GM23338 (cell line): ENCODE data around the gene SLC12A3. TPM values are rescaled to one million over a fixed set of nuclear protein-coding genes. Genes with fewer than 3 reads are reported as not detected.

Source experiments
- ATAC-seq: fragments of 200-7000 bp; cut with Tn5 transposase; 3 replicates; pipeline ENCODE4 v1.9.1; 2020
- DNase-seq: peaks from one replicate; pipeline ENCODE4 v3.0.0-alpha.2; 2015; ENCODE audit warnings: low spot score
- H2AFZ ChIP-seq: fragments of 200-600 bp; sonication (generic); 2 replicates; pipeline ENCODE4 v1.8.0; 2016; ENCODE audit warnings: antibody characterized with exemption, mild to moderate bottlenecking, moderate library complexity
- H3F3A ChIP-seq: fragments of 200-600 bp; sonication (generic); replicated peaks from 2 replicates; pipeline ENCODE4 v1.8.0; 2017; ENCODE audit warnings: antibody characterized with exemption, mixed run types, low read depth
- H3K27ac ChIP-seq: fragments of 200-600 bp; sonication (generic); 2 replicates; pipeline ENCODE4 v1.6.1; 2016; ENCODE audit warnings: low read depth
- H3K27me3 ChIP-seq: fragments of 200-600 bp; sonication (generic); 2 replicates; pipeline ENCODE4 v1.8.0; 2016; ENCODE audit warnings: mild to moderate bottlenecking, mixed run types, moderate library complexity; ENCODE audit not compliant: insufficient read depth
- H3K36me3 ChIP-seq: fragments of 200-600 bp; sonication (generic); 2 replicates; pipeline ENCODE4 v1.8.0; 2016; ENCODE audit warnings: mild to moderate bottlenecking; ENCODE audit not compliant: insufficient read depth
- H3K4me1 ChIP-seq: fragments of 200-600 bp; sonication (generic); 2 replicates; pipeline ENCODE4 v1.8.0; 2016; ENCODE audit warnings: mild to moderate bottlenecking, moderate library complexity; ENCODE audit not compliant: insufficient read depth
- H3K4me2 ChIP-seq: fragments of 200-600 bp; sonication (generic); 2 replicates; pipeline ENCODE4 v1.7.1; 2017; ENCODE audit warnings: mixed run types
- H3K4me3 ChIP-seq: fragments of 200-600 bp; sonication (generic); 2 replicates; pipeline ENCODE4 v1.6.1; 2016; ENCODE audit warnings: mixed run types
- H3K79me2 ChIP-seq: fragments of 200-600 bp; sonication (generic); replicated peaks from 2 replicates; pipeline ENCODE4 v1.8.0; 2017; ENCODE audit warnings: mild to moderate bottlenecking; ENCODE audit not compliant: insufficient read depth
- H3K9me2 ChIP-seq: fragments of 200-600 bp; sonication (generic); 2 replicates; pipeline ENCODE4 v1.8.0; 2017; ENCODE audit not compliant: insufficient read depth
- H4K20me1 ChIP-seq: fragments of 200-600 bp; sonication (generic); replicated peaks from 2 replicates; pipeline ENCODE4 v1.8.0; 2017; ENCODE audit warnings: mild to moderate bottlenecking; ENCODE audit not compliant: insufficient read depth
- H3K27ac Mint-ChIP-seq: 2 replicates; pipeline ENCODE4 v1.8.0; 2020; ENCODE audit warnings: inconsistent platforms, mild to moderate bottlenecking, moderate library complexity, mixed read lengths
- H3K27me3 Mint-ChIP-seq: 3 replicates; pipeline ENCODE4 v1.8.0; 2022; ENCODE audit warnings: low read depth, mild to moderate bottlenecking, moderate library complexity, mixed read lengths, inconsistent platforms; ENCODE audit not compliant: insufficient read depth, poor library complexity
- H3K36me3 Mint-ChIP-seq: 3 replicates; pipeline ENCODE4 v1.8.0; 2021; ENCODE audit warnings: low read depth, mild to moderate bottlenecking, inconsistent platforms, moderate library complexity, mixed read lengths
- H3K4me1 Mint-ChIP-seq: 3 replicates; pipeline ENCODE4 v1.8.0; 2020; ENCODE audit warnings: mild to moderate bottlenecking, inconsistent platforms, mixed read lengths
- H3K4me3 Mint-ChIP-seq: 3 replicates; pipeline ENCODE4 v1.8.0; 2021; ENCODE audit warnings: moderate library complexity, mild to moderate bottlenecking, inconsistent platforms, mixed read lengths
- H3K9me3 Mint-ChIP-seq: 3 replicates; pipeline ENCODE4 v1.8.0; 2020; ENCODE audit warnings: moderate library complexity, mild to moderate bottlenecking, inconsistent platforms, mixed read lengths
- CREB1 ChIP-seq: fragments of 250-450 bp; sonication (Bioruptor Pico); IDR thresholded peaks from 2 replicates; pipeline ENCODE4 v1.5.0; 2020; ENCODE audit warnings: low read depth, mild to moderate bottlenecking, moderate library complexity
- CTCF ChIP-seq, 2 experiments: fragments of 200-600 bp in 1 of 2; sonication (generic) in 1 of 2; conservative IDR thresholded peaks; 2 replicates each; pipeline versions ENCODE4 v1.5.1 to v1.6.1; 2016 to 2017; ENCODE audit warnings: antibody characterized with exemption in 2 of 2, low read depth in 2 of 2, mild to moderate bottlenecking in 2 of 2, moderate library complexity in 1 of 2
- ETS1 ChIP-seq: IDR thresholded peaks from 2 replicates; pipeline ENCODE4 v1.6.1; 2016; ENCODE audit warnings: antibody characterized with exemption
- EZH2 ChIP-seq: fragments of 200-600 bp; sonication (generic); IDR thresholded peaks from one replicate; pipeline ENCODE4 v1.8.0; 2017; ENCODE audit warnings: antibody characterized with exemption, mild to moderate bottlenecking, low read depth; ENCODE audit not compliant: unreplicated experiment
- EZH2phosphoT487 ChIP-seq: fragments of 200-600 bp; sonication (generic); IDR thresholded peaks from one replicate; pipeline ENCODE4 v1.8.1; 2018; ENCODE audit warnings: antibody characterized with exemption; ENCODE audit not compliant: unreplicated experiment
- JUNB ChIP-seq: IDR thresholded peaks from one replicate; pipeline ENCODE4 v1.6.1; 2016; ENCODE audit warnings: antibody characterized with exemption; ENCODE audit not compliant: unreplicated experiment
- NANOG ChIP-seq: IDR thresholded peaks from 2 replicates; pipeline ENCODE4 v1.6.1; 2016; ENCODE audit warnings: antibody characterized with exemption, borderline replicate concordance
- POLR2AphosphoS5 ChIP-seq: IDR thresholded peaks from 2 replicates; pipeline ENCODE4 v1.6.1; 2016; ENCODE audit warnings: antibody characterized with exemption, low read depth
- REST ChIP-seq: IDR thresholded peaks from one replicate; pipeline ENCODE4 v1.6.1; 2018; ENCODE audit warnings: antibody characterized with exemption; ENCODE audit not compliant: unreplicated experiment
- STAT1 ChIP-seq: IDR thresholded peaks from one replicate; pipeline ENCODE4 v1.6.1; 2016; ENCODE audit warnings: antibody characterized with exemption; ENCODE audit not compliant: unreplicated experiment
- ZNF114 ChIP-seq: fragments of 250-450 bp; sonication (Bioruptor Pico); IDR thresholded peaks from 2 replicates; pipeline ENCODE4 v1.5.0; 2020; ENCODE audit warnings: mild to moderate bottlenecking, moderate library complexity
- ZNF331 ChIP-seq: fragments of 250-450 bp; sonication (Bioruptor Pico); IDR thresholded peaks from 2 replicates; pipeline ENCODE4 v1.5.0; 2020; ENCODE audit warnings: low read depth, mild to moderate bottlenecking, moderate library complexity
- ZNF462 ChIP-seq: fragments of 250-450 bp; sonication (Bioruptor Pico); IDR thresholded peaks from 2 replicates; pipeline ENCODE4 v1.5.0; 2020; ENCODE audit warnings: mild to moderate bottlenecking, moderate library complexity
- polyA plus RNA-seq: library from polyadenylated mRNA; unstranded; fragments of >200 nt; fragmentation: Nextera tagmentation; extraction: Ambion mirVana; gene quantifications from 2 replicates; pipeline ENCODE4 v1.2.1, GENCODE V29; 2016
- total RNA-seq: library from RNA; depleted of rRNA; stranded (reverse); fragments of >200 nt; shearing (Covaris generic); gene quantifications from 2 replicates; pipeline ENCODE4 v1.2.3, GENCODE V29; 2014

SLC12A3 gene
- total and polyA plus RNA-seq, 2 experiments from 2014 or later: not detected

GRCh38 chr16:56903866-56904265, 38.9 kb downstream of the SLC12A3 start:
- H3K4me3 ChIP-seq: no peak overlapping the region
- H3K36me3 ChIP-seq: no peaks in the 10 kb centered on the region
- H2AFZ ChIP-seq: no peak overlapping the region
- H3K4me2 ChIP-seq: no peak overlapping the region
- peaks cover 4% of the 10 kb centered on the region for H3K4me1 Mint-ChIP-seq
- DNase-seq (no peak), ATAC-seq (no peak)
- no peak overlapping the region for H3K27ac ChIP-seq
- TF ChIP-seq NANOG (no peak), CTCF (conservative IDR thresholded peaks at IDR 0.05; ENCODE audit: low read depth in 2 of 2) (no peak), ZNF114 (CRISPR knock-in tag) (no peak), REST (no peak), EZH2 (no peak), ETS1 (no peak), JUNB (no peak), POLR2AphosphoS5 (no peak), CREB1 (CRISPR knock-in tag) (no peak), ZNF331 (CRISPR knock-in tag) (no peak), EZH2phosphoT487 (no peak), STAT1 (no peak), ZNF462 (CRISPR knock-in tag) (no peak)
- H3K27me3 ChIP-seq: no peaks in the 10 kb centered on the region
- 0 out of 2 replicates have a peak, but pooled peaks cover 6% of the 10 kb centered on the region for H3K9me2 ChIP-seq
- H4K20me1 ChIP-seq: no peaks in the 10 kb centered on the region
- no peaks in the 10 kb centered on the region for H3K4me1 ChIP-seq
- H3K9me3 Mint-ChIP-seq: peaks cover 7% of the 10 kb centered on the region; the same call in 2 of the 3 replicates
- no peak overlapping the region for H3K4me3 Mint-ChIP-seq
- no peaks in the 10 kb centered on the region for H3K79me2 ChIP-seq
- H3K27me3 Mint-ChIP-seq: peaks cover 5% of the 10 kb centered on the region
- H3F3A ChIP-seq: no peaks in the 10 kb centered on the region
- H3K36me3 Mint-ChIP-seq: no peaks in the 10 kb centered on the region
- no peak overlapping the region for H3K27ac Mint-ChIP-seq
